Fibroblast of the aortic adventitia (primary cell): ENCODE results near the gene WDR11. TPM values are rescaled to one million over a fixed set of nuclear protein-coding genes. Genes with fewer than 3 reads are reported as not detected.
A peak's percentile ranks its signal among the peaks of the same experiment; 100 is the strongest.

Experiments used
- DNase-seq: peaks from one replicate; pipeline ENCODE4 v3.0.0-alpha.2; 2010; ENCODE audit warnings: low read depth
- H3K4me3 ChIP-seq: 2 replicates; pipeline ENCODE4 v1.5.1; 2011; ENCODE audit warnings: low read depth, mild to moderate bottlenecking, control low read depth, low read length, moderate library complexity
- total RNA-seq: library from RNA; depleted of rRNA; stranded (reverse); fragments of >200 nt; gene quantifications from 2 replicates; pipeline ENCODE4 v1.2.3, GENCODE V29; 2012; ENCODE audit warnings: low replicate concordance
- TF ChIP-seq, protein P1 (sequence below): IDR thresholded peaks from 2 replicates; pipeline ENCODE4 v1.5.1; 2011; ENCODE audit warnings: mild to moderate bottlenecking, low read length, control low read depth, inconsistent platforms; ENCODE audit not compliant: insufficient read depth

WDR11 gene
- total RNA-seq, 1 donor, result 72.6 TPM

DNA sequence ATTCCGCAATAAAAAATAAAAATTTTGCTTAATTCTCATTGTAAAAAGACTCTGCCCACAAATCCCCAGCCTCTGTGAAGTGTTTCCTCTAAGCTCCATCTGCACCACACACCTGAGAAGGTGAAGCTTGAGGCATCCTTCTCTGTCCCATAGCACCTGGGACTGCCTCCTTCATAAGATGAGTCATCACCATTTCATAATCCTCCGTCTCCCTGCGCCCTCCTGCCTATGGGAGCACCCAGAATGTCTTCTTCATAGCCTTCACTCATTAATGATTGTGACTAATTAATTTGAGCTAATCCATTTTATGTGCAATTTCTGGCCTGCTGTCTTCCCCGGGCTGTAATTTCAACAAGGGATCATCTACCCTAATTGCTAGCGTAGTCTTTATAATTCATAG lies 90.3 kb downstream of the WDR11 start:
- DNase-seq, result no peak
- TF ChIP-seq, protein P1, sequence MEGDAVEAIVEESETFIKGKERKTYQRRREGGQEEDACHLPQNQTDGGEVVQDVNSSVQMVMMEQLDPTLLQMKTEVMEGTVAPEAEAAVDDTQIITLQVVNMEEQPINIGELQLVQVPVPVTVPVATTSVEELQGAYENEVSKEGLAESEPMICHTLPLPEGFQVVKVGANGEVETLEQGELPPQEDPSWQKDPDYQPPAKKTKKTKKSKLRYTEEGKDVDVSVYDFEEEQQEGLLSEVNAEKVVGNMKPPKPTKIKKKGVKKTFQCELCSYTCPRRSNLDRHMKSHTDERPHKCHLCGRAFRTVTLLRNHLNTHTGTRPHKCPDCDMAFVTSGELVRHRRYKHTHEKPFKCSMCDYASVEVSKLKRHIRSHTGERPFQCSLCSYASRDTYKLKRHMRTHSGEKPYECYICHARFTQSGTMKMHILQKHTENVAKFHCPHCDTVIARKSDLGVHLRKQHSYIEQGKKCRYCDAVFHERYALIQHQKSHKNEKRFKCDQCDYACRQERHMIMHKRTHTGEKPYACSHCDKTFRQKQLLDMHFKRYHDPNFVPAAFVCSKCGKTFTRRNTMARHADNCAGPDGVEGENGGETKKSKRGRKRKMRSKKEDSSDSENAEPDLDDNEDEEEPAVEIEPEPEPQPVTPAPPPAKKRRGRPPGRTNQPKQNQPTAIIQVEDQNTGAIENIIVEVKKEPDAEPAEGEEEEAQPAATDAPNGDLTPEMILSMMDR, result no peak

DNA sequence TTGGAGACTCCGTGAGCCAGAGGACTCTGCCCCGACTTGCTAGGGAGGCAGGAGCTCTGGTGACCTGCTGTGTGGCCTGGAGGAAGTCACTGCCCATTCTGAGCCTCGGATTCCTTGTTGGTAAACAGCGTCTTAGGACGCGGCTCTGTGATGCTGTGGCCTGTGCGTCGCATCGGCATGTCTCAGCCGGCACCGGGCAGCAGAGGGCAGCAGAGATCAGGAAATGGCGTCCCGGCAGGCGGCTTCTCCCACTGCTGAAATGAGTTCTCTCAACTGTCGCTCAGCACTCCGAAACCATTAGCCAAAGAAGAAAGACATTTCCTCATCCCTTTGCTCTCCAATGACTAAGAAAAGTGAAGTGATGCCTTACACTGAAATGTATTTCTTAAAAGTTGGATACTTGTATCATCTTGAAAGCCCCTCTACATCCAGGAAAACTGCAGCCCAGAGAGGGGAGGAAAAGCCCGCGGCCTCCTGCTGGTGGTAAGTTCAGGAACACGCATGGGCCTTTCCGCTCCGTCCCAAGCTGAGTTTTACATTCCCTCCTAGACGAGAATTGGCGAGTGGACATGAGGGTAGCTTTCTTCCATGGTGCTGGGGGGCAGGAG lies 91.7 kb downstream of the WDR11 start:
- DNase-seq, result peak; percentile 73
- TF ChIP-seq, protein P1, result peak; percentile 92
- peak overlapping the region; percentile 38 for H3K4me3 ChIP-seq

More for the DNA sequence above, 90.3 kb downstream of the WDR11 start:
- H3K4me3 ChIP-seq, result no peak overlapping the region

DNA sequence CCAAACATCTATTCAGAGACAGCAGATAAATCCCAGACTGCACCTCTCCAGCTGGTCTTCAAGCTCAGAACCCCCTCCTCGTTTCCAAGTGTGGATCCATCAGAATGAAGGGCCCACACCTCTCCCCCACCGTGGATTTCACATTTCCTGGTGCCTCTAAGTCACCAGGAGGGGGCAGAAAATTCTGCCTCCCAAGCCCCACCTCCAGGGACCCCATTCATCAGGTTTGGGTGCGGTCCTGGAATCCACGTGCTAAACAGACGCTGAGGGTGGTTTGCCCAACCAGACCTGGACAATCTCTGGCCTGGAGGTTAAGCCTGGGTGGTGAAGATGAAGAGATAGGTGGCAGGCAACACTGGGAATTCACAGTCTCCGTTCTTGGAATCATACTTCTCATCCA lies 92.4 kb downstream of the WDR11 start:
- no peak overlapping the region for H3K4me3 ChIP-seq
- no peak for DNase-seq
- TF ChIP-seq, protein P1, result no peak

DNA sequence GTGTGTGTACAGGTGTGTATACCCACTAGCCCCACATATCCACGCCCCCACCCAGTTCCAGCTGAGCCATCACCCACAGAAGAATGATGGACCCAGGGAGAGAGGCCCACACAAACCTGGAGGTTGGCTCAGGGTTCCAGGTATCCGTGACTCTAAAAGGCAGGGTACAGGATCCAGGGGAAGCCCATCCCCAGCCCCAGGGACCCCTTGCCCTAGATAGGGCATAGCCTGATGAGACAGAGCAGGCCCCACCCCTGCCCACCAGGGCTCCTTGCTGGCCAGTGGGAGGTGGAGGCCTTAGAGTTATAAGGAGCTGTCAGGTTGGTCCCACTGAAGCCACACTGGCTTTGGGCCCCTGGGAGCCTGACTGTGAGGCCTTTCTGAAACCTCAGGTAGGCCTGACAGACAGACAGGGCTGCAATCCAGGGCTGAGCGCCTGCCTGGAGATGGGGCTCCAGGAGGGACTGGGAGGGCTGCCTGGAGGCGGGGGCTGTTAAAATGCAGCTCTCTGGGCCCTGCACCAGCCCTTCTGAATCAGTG lies 93.5 kb downstream of the WDR11 start:
- DNase-seq, result no peak
- TF ChIP-seq, protein P1, result no peak

DNA sequence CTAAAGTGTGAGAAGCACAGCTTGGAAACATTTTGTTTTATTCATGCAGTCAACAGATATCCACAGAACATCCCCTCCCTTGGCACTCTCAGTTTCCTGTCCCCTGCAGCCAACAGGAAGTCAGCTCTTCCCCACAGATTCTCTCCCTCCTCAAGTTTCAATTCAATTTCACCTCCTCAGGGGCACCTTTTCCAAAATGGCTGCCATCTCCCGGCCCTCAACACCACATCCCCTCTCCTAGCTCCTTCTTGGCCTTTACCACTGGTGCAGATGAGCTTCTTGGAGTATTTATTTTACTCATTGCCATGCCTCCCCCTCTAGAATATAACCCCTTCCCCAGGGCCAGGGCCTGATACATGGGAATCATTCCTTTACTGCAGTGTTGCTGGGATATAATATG lies 94.0 kb downstream of the WDR11 start:
- DNase-seq, result no peak
- H3K4me3 ChIP-seq, result no peak overlapping the region
- TF ChIP-seq, protein P1, result no peak

More for the DNA sequence above, 93.5 kb downstream of the WDR11 start:
- no peak overlapping the region for H3K4me3 ChIP-seq

DNA sequence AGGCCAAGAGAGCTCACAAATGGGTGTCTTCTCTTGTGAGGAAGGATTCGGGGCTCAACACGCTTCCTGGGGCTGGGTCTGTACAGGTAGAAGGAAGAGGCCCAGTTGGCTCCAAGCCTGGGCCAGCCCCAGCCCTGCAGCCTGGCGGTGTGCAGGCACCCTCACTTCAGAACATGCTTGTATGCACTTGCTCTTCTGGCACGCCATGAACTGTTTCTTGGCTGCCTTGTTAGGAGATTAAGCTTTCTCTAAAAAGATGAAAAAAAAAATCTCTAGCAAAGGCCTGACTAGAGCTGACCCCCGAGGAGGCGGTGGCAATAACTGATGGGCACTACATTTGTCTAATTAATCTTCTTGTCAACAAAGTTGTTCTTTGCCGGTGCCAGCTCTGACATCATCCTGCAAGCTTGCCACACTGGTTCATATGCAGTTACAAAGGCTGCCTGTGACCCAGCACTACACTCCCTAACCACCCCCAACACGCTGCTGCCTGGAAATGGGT lies 94.7 kb downstream of the WDR11 start:
- peak; percentile 16 for DNase-seq
- H3K4me3 ChIP-seq, result no peak overlapping the region
- TF ChIP-seq, protein P1, result no peak

DNA sequence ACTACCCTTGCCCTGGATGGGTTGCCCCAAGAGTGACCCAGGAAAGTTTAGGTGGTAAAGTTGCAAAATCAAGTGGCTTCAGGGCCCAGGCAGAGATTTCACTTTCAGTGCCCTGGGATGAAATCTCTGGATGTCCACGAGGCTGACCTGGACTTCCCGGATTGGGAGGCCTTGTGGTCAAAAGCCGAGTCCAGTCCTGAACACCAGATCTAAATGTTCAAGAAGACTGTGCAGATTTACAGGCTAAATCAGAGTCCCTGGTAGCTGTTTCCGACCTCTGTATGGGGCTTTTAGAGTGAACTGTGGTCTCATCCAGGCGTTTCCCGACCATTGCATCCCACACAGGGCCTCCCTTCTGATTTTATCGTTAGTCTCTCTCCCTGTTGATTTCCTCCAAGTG lies 95.3 kb downstream of the WDR11 start:
- no peak for DNase-seq
- H3K4me3 ChIP-seq, result no peak overlapping the region
- TF ChIP-seq, protein P1, result no peak
